ENCODE measurements around the gene HNF1A. TPM values are rescaled to one million over a fixed set of nuclear protein-coding genes. Genes with fewer than 3 reads are reported as not detected.
A peak's percentile ranks its signal among the peaks of the same experiment; 100 is the strongest.

Gene HNF1A, protein sequence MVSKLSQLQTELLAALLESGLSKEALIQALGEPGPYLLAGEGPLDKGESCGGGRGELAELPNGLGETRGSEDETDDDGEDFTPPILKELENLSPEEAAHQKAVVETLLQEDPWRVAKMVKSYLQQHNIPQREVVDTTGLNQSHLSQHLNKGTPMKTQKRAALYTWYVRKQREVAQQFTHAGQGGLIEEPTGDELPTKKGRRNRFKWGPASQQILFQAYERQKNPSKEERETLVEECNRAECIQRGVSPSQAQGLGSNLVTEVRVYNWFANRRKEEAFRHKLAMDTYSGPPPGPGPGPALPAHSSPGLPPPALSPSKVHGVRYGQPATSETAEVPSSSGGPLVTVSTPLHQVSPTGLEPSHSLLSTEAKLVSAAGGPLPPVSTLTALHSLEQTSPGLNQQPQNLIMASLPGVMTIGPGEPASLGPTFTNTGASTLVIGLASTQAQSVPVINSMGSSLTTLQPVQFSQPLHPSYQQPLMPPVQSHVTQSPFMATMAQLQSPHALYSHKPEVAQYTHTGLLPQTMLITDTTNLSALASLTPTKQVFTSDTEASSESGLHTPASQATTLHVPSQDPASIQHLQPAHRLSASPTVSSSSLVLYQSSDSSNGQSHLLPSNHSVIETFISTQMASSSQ
- not detected for total RNA-seq

DNA sequence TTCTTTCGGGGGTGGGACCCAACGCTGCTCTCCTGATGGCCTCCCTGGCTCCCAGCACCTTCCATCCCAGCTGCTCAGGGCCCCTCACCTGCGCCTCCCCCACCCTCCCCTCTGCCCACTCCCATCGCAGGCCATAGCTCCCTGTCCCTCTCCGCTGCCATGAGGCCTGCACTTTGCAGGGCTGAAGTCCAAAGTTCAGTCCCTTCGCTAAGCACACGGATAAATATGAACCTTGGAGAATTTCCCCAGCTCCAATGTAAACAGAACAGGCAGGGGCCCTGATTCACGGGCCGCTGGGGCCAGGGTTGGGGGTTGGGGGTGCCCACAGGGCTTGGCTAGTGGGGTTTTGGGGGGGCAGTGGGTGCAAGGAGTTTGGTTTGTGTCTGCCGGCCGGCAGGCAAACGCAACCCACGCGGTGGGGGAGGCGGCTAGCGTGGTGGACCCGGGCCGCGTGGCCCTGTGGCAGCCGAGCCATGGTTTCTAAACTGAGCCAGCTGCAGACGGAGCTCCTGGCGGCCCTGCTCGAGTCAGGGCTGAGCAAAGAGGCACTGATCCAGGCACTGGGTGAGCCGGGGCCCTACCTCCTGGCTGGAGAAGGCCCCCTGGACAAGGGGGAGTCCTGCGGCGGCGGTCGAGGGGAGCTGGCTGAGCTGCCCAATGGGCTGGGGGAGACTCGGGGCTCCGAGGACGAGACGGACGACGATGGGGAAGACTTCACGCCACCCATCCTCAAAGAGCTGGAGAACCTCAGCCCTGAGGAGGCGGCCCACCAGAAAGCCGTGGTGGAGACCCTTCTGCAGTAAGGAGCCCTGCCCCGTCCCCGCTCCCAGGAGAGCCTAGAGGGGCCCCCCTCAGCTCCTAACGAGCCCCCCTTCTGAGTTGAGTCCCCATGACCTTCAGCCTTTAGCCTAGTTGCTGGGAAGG lies at the start of gene HNF1A:
Gene HNF1A, plus strand, starts transcription at position 248 of the 924 bp plus-strand sequence. Its CDS starts 226 bp downstream, at position 474.
- intact Hi-C loops (cut with DNase I): loop anchor here (10.0 kb wide), 1 partner anchor 254 kb away; the partner anchor contains the start of gene ACADS
- TF ChIP-seq CTCF (IDR thresholded peaks at IDR 0.05): no peak
- no peak for DNase-seq (ENCODE audit: low spot score in 2 of 2)

GRCh38 chr12:120928864-120929652 lies 49.3 kb upstream of the HNF1A start:
- DNase-seq (ENCODE audit: low spot score in 2 of 2): no peak
- no peak overlapping the region for H3K4me3 ChIP-seq

More for the DNA sequence above, at the start of gene HNF1A:
- Histone ChIP-seq H3K36me3 (no peaks in the 10 kb centered on the region), H3K4me1 (no peaks in the 10 kb centered on the region), H3K9me3 (no peaks in the 10 kb centered on the region), H3K27ac (peak within 1 kb of the TSS in 1 of 2 donors; percentile 30), H3K27me3 (no peaks in the 10 kb centered on the region), H3K4me3 (peak within 1 kb of the TSS; percentile 24 to 57)

DNA sequence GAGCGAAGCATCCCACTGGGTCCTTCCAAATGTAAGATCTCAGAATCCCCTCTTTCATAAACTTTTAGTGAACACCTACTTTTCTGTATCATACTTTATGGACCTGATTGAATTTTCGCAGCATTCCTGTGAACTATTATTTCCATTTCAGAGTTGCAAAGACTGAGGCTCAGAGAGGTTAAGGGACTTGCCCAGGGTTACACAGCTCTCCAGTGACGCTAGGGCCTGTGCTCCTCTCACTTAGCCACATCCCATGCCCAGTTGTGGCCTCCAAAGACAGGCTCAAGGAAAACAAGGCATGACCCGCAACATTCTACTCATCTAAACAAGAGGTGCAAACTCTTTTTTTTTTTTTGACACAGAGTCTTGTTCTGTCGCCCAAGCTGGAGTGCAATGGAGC lies 48.3 kb upstream of the HNF1A start:
- no peaks in the 10 kb centered on the region for H3K36me3 ChIP-seq
- no peak for DNase-seq (ENCODE audit: low spot score in 2 of 2)
- intact Hi-C loops (cut with DNase I): no loop called here
- no peak overlapping the region for H3K4me3 ChIP-seq
- TF ChIP-seq CTCF (IDR thresholded peaks at IDR 0.05): no peak
- H3K27ac ChIP-seq: no peak overlapping the region
- H3K27me3 ChIP-seq: no peaks in the 10 kb centered on the region
- no peaks in the 10 kb centered on the region for H3K4me1 ChIP-seq
- H3K9me3 ChIP-seq: no peaks in the 10 kb centered on the region

More at GRCh38 chr12:120928864-120929652, 49.3 kb upstream of the HNF1A start:
- no peak for TF ChIP-seq CTCF (IDR thresholded peaks at IDR 0.05)
- H3K27me3 ChIP-seq: no peaks in the 10 kb centered on the region
- intact Hi-C loops (cut with DNase I): no loop called here
- H3K27ac ChIP-seq: no peak overlapping the region
- no peaks in the 10 kb centered on the region for H3K36me3 ChIP-seq
- no peaks in the 10 kb centered on the region for H3K4me1 ChIP-seq
- no peaks in the 10 kb centered on the region for H3K9me3 ChIP-seq

GRCh38 chr12:120932058-120932457 lies 46.3 kb upstream of the HNF1A start:
- Histone ChIP-seq H3K27me3 (no peaks in the 10 kb centered on the region), H3K9me3 (no peaks in the 10 kb centered on the region), H3K4me3 (no peak overlapping the region), H3K27ac (no peak overlapping the region), H3K36me3 (no peaks in the 10 kb centered on the region), H3K4me1 (no peaks in the 10 kb centered on the region)
- DNase-seq (ENCODE audit: low spot score in 2 of 2): no peak
- intact Hi-C loops (cut with DNase I): no loop called here
- TF ChIP-seq CTCF (IDR thresholded peaks at IDR 0.05): no peak
